Right atrium auricular region (tissue), 2 donors: ENCODE results near the gene WARS2. TPM values are rescaled to one million over a fixed set of nuclear protein-coding genes. Genes with fewer than 3 reads are reported as not detected.
"Not testable (repeated sequence)": the region's sequence is repeated elsewhere in the genome, so short reads cannot be mapped to it uniquely, and the experiment has no call there.

Experiments
- DNase-seq: peaks from one replicate; pipeline ENCODE4 v3.0.0-alpha.2; 2019; ENCODE audit warnings: low spot score
- H3K27ac ChIP-seq, 2 donors: fragments of 200-600 bp; sonication (generic); 1 replicate in 1 of 2; 2 replicates in 1 of 2; pipeline ENCODE4 v1.5.1; 2016 to 2019
- H3K27me3 ChIP-seq, 2 donors: fragments of 200-600 bp; sonication (generic); one replicate each; pipeline versions ENCODE4 v1.5.1 to v1.6.0; 2017 to 2019
- H3K36me3 ChIP-seq: fragments of 200-600 bp; sonication (generic); one replicate; pipeline ENCODE4 v1.5.1; 2016
- H3K4me1 ChIP-seq, 2 donors: fragments of 200-600 bp; sonication (generic); one replicate each; pipeline versions ENCODE4 v1.5.1 to v1.6.0; 2017 to 2019
- H3K4me3 ChIP-seq, 2 donors: fragments of 200-600 bp; sonication (generic); 1 replicate in 1 of 2; 2 replicates in 1 of 2; pipeline ENCODE4 v1.5.1; 2017 to 2019; ENCODE audit warnings: mild to moderate bottlenecking in 1 of 2, moderate library complexity in 1 of 2
- H3K9me3 ChIP-seq, 2 donors: fragments of 200-600 bp; sonication (generic); one replicate each; pipeline ENCODE4 v1.5.1; 2019
- CTCF ChIP-seq, 2 donors: fragments of 200-600 bp; sonication (generic); IDR thresholded peaks; one replicate each; pipeline ENCODE4 v1.5.1; 2019; ENCODE audit warnings: antibody characterized with exemption in 2 of 2
- total RNA-seq, 2 donors: library from RNA; depleted of rRNA; stranded (reverse); fragments of >200 nt; gene quantifications; one replicate each; pipeline ENCODE4 v1.1.0, GENCODE V29; 2016

Gene WARS2
- total RNA-seq, 2 donors from 2014 or later, result 9.5 to 13.2 TPM

DNA sequence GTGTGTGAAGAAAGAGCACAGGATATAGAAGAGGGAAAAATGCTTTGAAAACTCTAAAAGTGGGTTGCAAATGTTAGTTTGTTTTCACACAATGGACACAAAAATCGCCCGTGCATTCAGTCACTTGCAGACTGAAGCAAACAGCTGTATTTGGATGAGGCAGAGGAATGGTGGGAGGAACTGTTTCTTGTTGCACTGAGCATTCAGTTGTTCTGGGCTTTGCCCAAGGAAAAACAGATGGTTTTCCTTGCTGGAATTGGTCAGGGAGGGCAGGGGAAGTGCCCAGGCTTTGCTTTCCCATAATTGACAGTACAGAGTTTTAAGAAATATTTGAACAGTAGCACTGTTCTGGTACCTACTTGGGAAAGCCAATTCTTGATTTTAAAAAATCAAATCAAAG lies 19.5 kb upstream of the WARS2 start:
- peak overlapping the region in 1 of 2 donors; percentile 11 for H3K27ac ChIP-seq

DNA sequence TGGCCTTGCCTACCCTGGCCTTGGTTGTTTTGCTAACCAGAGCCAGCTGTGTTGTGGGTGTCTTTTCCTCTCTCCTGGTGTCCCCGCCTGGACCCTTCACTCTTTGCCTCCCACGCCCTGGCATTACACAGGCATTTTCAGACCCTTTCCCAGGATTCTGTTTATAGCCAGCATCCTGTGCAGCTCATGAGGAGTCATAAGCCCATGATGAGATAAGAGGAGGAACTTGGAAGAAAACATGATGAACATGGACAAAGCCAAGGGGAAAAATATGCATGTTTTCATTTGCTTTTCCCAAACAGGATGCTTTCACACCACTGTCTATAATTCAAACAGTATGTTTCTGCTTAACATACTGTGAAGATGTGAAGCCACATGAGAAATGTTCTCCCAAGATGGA lies 18.7 kb upstream of the WARS2 start:
- H3K27me3 ChIP-seq, result no peaks in the 10 kb centered on the region
- TF ChIP-seq CTCF (IDR thresholded peaks at IDR 0.05), result no peak
- H3K27ac ChIP-seq, result peak overlapping the region in 1 of 2 donors; percentile 35
- peaks cover 33% of the 10 kb centered on the region for H3K36me3 ChIP-seq
- no peaks in the 10 kb centered on the region for H3K9me3 ChIP-seq
- H3K4me3 ChIP-seq, result no peak overlapping the region
- DNase-seq, result no peak
- peaks cover 0 to 5% of the 10 kb centered on the region in 2 donors for H3K4me1 ChIP-seq

More for the DNA sequence above, 19.5 kb upstream of the WARS2 start:
- peaks cover 0 to 5% of the 10 kb centered on the region in 2 donors for H3K4me1 ChIP-seq
- TF ChIP-seq CTCF (IDR thresholded peaks at IDR 0.05), result no peak
- H3K27me3 ChIP-seq, result no peaks in the 10 kb centered on the region
- H3K36me3 ChIP-seq, result peaks cover 34% of the 10 kb centered on the region
- DNase-seq, result no peak
- H3K4me3 ChIP-seq, result no peak overlapping the region
- H3K9me3 ChIP-seq, result no peaks in the 10 kb centered on the region

DNA sequence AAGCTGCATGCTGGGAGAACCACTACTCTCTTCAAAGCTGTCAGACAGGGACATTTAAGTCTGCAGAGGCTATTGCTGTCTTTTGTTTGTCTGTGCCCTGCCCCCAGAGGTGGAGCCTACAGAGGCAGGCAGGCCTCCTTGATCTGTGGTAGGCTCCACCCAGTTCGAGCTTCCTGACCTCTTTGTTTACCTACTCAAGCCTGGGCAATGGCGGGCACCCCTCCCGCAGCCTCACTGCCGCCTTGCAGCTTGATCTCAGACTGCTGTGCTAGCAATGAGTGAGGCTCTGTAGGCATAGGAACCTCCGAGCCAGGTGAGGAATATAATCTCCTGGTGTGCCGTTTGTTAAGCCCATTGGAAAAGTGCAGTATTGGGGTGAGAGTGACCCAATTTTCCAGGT lies 16.3 kb upstream of the WARS2 start:
- H3K4me3 ChIP-seq, DNase-seq, H3K9me3 ChIP-seq, H3K27ac ChIP-seq, H3K4me1 ChIP-seq, H3K27me3 ChIP-seq: not testable (repeated sequence)
- H3K36me3 ChIP-seq, result peaks cover 22% of the 10 kb centered on the region

DNA sequence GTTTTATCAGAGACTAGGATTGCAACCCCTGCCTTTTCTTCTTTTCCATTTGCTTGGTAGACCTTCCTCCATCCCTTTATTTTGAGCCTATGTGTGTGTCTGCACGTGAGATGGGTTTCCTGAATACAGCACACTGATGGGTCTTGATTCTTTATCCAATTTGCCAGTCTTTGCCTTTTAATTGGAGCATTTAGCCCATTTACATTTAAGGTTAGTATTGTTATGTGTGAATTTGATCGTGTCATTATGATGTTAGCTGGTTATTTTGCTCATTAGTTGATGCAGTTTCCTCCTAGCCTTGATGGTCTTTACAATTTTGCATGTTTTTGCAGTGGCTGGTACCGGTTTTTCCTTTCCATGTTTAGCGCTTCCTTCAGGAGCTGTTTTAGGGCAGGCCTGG lies 14.6 kb upstream of the WARS2 start:
- not testable (repeated sequence) for DNase-seq, H3K4me3 ChIP-seq

GRCh38 chr1:119150150-119150549 lies 9.7 kb upstream of the WARS2 start:
- peaks cover 0 to 14% of the 10 kb centered on the region in 2 donors for H3K4me1 ChIP-seq
- H3K27me3 ChIP-seq, result no peaks in the 10 kb centered on the region
- TF ChIP-seq CTCF (IDR thresholded peaks at IDR 0.05), result no peak
- no peaks in the 10 kb centered on the region for H3K9me3 ChIP-seq
- no peak for DNase-seq
- no peak overlapping the region for H3K4me3 ChIP-seq
- peaks cover 9% of the 10 kb centered on the region for H3K36me3 ChIP-seq
- H3K27ac ChIP-seq, result no peak overlapping the region

More for the DNA sequence above, 14.6 kb upstream of the WARS2 start:
- not testable (repeated sequence) for H3K9me3 ChIP-seq, H3K27ac ChIP-seq, H3K27me3 ChIP-seq, H3K4me1 ChIP-seq
- H3K36me3 ChIP-seq, result peaks cover 22% of the 10 kb centered on the region

DNA sequence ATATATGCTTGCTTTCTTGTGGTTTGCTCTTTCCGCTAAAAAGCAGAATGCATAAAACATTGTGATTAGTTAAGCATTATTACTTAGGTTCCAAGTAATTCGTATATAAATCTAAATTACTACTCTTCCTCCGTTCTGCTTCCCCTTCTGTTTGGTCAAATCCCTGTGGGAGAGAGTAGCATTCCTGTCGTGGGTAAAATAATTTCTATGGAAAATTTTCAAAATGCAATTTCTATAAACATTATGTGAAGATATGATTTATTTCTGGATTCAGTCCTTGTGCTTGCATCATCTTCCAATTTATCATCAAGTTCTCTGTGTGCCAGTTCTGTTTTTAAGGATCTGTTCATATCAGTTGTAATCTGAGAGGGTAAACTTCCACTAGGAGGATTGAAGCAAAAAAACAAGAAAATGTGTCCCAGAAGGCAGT lies 7.2 kb upstream of the WARS2 start:
- H3K9me3 ChIP-seq, result no peaks in the 10 kb centered on the region
- H3K4me1 ChIP-seq, result peaks cover 0 to 14% of the 10 kb centered on the region in 2 donors
- H3K27ac ChIP-seq, result no peak overlapping the region
- H3K36me3 ChIP-seq, result peaks cover 9% of the 10 kb centered on the region
- H3K27me3 ChIP-seq, result no peaks in the 10 kb centered on the region
- TF ChIP-seq CTCF (IDR thresholded peaks at IDR 0.05), result no peak
- DNase-seq, result no peak
- no peak overlapping the region for H3K4me3 ChIP-seq

GRCh38 chr1:119146466-119146865 lies 6.0 kb upstream of the WARS2 start:
- Histone ChIP-seq H3K9me3 (no peaks in the 10 kb centered on the region), H3K27ac (no peak overlapping the region), H3K4me3 (no peak overlapping the region), H3K4me1 (peaks cover 0 to 22% of the 10 kb centered on the region in 2 donors), H3K36me3 (peaks cover 9% of the 10 kb centered on the region), H3K27me3 (no peaks in the 10 kb centered on the region)
- no peak for TF ChIP-seq CTCF (IDR thresholded peaks at IDR 0.05)
- no peak for DNase-seq
